Measurements from ENCODE around the gene MAGED1.
"Not testable (repeated sequence)": the region's sequence is repeated elsewhere in the genome, so short reads cannot be mapped to it uniquely, and the experiment has no call there.

Gene MAGED1

GRCh38 chrX:51899741-51900140 lies 6.3 kb downstream of the MAGED1 start:
- no peak for DNase-seq

DNA sequence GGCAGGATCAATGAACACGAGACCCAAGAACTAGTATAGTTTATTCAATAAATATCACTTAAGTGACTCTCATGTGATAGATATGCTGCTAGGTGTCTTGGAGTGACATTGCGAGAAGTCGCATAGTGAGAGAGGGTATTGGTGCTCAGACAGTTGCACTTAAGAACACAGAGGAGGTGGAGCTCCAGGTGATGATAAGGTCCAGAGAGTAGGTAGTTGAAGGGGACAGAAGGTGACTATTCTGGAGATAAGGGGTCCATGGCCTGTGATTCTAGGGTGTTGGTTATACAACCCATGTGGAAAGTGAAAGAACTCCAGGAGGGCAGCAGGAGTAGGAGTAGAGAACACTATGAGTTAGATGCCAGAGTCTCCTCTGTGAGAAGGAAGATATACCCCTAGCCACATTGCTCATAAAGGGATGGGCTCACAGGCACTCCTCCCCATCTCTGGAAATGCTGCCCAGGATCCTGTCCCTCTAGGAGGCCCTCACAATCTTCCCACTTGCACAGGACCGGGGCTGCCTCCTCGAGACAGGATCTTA lies 9.2 kb downstream of the MAGED1 start:
- DNase-seq, result no peak

- DNase-seq, result not testable (repeated sequence)
Observed at GRCh38 chrX:51905152-51905551, 11.7 kb downstream of the MAGED1 start.

DNA sequence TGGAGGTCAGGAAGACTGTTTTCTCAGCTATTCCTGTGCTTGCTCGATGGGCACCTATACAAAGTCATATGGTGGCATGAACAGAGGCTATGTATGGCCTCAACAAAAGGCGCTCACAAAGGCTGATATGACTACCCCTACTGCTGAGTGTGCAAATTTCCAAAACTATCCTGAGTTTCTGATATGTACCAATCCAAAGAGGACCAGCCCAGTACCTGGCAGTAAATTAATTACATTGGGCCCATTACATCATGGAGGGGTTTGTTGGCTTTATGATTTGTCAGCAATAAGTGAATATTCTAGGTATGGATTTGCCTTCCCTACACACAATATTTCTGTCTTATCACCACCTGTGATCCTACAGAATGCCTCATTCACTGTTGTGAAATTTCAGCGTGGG lies 12.3 kb downstream of the MAGED1 start:
- no peak for DNase-seq

GRCh38 chrX:51917604-51918003 lies 24.2 kb downstream of the MAGED1 start:
- DNase-seq, result no peak

GRCh38 chrX:51922561-51922960 lies 29.1 kb downstream of the MAGED1 start:
- no peak for DNase-seq

DNA sequence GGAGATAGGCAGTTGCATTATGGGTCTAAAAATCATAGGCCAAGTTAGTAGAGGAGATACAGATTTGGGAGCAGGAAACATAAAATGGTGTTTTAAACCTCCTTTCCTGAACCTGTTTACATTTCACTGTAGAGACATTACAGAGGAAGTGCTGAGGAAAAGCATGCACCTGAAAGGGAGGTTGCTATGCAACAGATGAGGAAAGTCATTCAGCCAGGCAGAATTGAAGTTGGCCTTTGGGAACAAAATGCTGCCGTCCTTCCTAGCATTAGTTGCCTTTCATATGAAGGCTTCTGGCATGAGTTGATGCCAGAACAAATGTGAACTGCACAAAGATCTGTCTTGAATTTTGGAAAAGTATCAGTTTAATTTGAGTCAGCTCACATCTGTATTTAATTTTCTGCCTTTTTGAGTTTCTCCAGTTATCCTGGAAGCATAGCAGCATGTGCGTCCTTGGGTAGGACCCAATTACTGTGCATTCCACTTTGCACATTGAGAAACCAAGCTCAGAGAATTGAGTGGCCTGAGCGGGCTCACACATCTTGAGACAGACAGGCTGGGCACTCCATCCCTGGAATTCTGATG lies 38.2 kb downstream of the MAGED1 start:
- DNase-seq, result peak; percentile 29

All from left hindlimb (tissue), 1 donor.